GM23338 (cell line): ENCODE results near the gene ASMT. TPM values are rescaled to one million over a fixed set of nuclear protein-coding genes. Genes with fewer than 3 reads are reported as not detected.

ENCODE experiments used
- ATAC-seq: fragments of 200-7000 bp; cut with Tn5 transposase; 3 replicates; pipeline ENCODE4 v1.9.1; 2020
- DNase-seq: peaks from one replicate; pipeline ENCODE4 v3.0.0-alpha.2; 2015; ENCODE audit warnings: low spot score
- H2AFZ ChIP-seq: fragments of 200-600 bp; sonication (generic); 2 replicates; pipeline ENCODE4 v1.8.0; 2016; ENCODE audit warnings: antibody characterized with exemption, mild to moderate bottlenecking, moderate library complexity
- H3F3A ChIP-seq: fragments of 200-600 bp; sonication (generic); replicated peaks from 2 replicates; pipeline ENCODE4 v1.8.0; 2017; ENCODE audit warnings: antibody characterized with exemption, mixed run types, low read depth
- H3K27ac ChIP-seq: fragments of 200-600 bp; sonication (generic); 2 replicates; pipeline ENCODE4 v1.6.1; 2016; ENCODE audit warnings: low read depth
- H3K27me3 ChIP-seq: fragments of 200-600 bp; sonication (generic); 2 replicates; pipeline ENCODE4 v1.8.0; 2016; ENCODE audit warnings: mild to moderate bottlenecking, mixed run types, moderate library complexity; ENCODE audit not compliant: insufficient read depth
- H3K36me3 ChIP-seq: fragments of 200-600 bp; sonication (generic); 2 replicates; pipeline ENCODE4 v1.8.0; 2016; ENCODE audit warnings: mild to moderate bottlenecking; ENCODE audit not compliant: insufficient read depth
- H3K4me1 ChIP-seq: fragments of 200-600 bp; sonication (generic); 2 replicates; pipeline ENCODE4 v1.8.0; 2016; ENCODE audit warnings: mild to moderate bottlenecking, moderate library complexity; ENCODE audit not compliant: insufficient read depth
- H3K4me2 ChIP-seq: fragments of 200-600 bp; sonication (generic); 2 replicates; pipeline ENCODE4 v1.7.1; 2017; ENCODE audit warnings: mixed run types
- H3K4me3 ChIP-seq: fragments of 200-600 bp; sonication (generic); 2 replicates; pipeline ENCODE4 v1.6.1; 2016; ENCODE audit warnings: mixed run types
- H3K79me2 ChIP-seq: fragments of 200-600 bp; sonication (generic); replicated peaks from 2 replicates; pipeline ENCODE4 v1.8.0; 2017; ENCODE audit warnings: mild to moderate bottlenecking; ENCODE audit not compliant: insufficient read depth
- H3K9me2 ChIP-seq: fragments of 200-600 bp; sonication (generic); 2 replicates; pipeline ENCODE4 v1.8.0; 2017; ENCODE audit not compliant: insufficient read depth
- H4K20me1 ChIP-seq: fragments of 200-600 bp; sonication (generic); replicated peaks from 2 replicates; pipeline ENCODE4 v1.8.0; 2017; ENCODE audit warnings: mild to moderate bottlenecking; ENCODE audit not compliant: insufficient read depth
- H3K27ac Mint-ChIP-seq: 2 replicates; pipeline ENCODE4 v1.8.0; 2020; ENCODE audit warnings: inconsistent platforms, mild to moderate bottlenecking, moderate library complexity, mixed read lengths
- H3K27me3 Mint-ChIP-seq: 3 replicates; pipeline ENCODE4 v1.8.0; 2022; ENCODE audit warnings: low read depth, mild to moderate bottlenecking, moderate library complexity, mixed read lengths, inconsistent platforms; ENCODE audit not compliant: insufficient read depth, poor library complexity
- H3K36me3 Mint-ChIP-seq: 3 replicates; pipeline ENCODE4 v1.8.0; 2021; ENCODE audit warnings: low read depth, mild to moderate bottlenecking, inconsistent platforms, moderate library complexity, mixed read lengths
- H3K4me1 Mint-ChIP-seq: 3 replicates; pipeline ENCODE4 v1.8.0; 2020; ENCODE audit warnings: mild to moderate bottlenecking, inconsistent platforms, mixed read lengths
- H3K4me3 Mint-ChIP-seq: 3 replicates; pipeline ENCODE4 v1.8.0; 2021; ENCODE audit warnings: moderate library complexity, mild to moderate bottlenecking, inconsistent platforms, mixed read lengths
- H3K9me3 Mint-ChIP-seq: 3 replicates; pipeline ENCODE4 v1.8.0; 2020; ENCODE audit warnings: moderate library complexity, mild to moderate bottlenecking, inconsistent platforms, mixed read lengths
- CREB1 ChIP-seq: fragments of 250-450 bp; sonication (Bioruptor Pico); IDR thresholded peaks from 2 replicates; pipeline ENCODE4 v1.5.0; 2020; ENCODE audit warnings: low read depth, mild to moderate bottlenecking, moderate library complexity
- CTCF ChIP-seq, 2 experiments: fragments of 200-600 bp in 1 of 2; sonication (generic) in 1 of 2; conservative IDR thresholded peaks; 2 replicates each; pipeline versions ENCODE4 v1.5.1 to v1.6.1; 2016 to 2017; ENCODE audit warnings: antibody characterized with exemption in 2 of 2, low read depth in 2 of 2, mild to moderate bottlenecking in 2 of 2, moderate library complexity in 1 of 2
- EZH2 ChIP-seq: fragments of 200-600 bp; sonication (generic); IDR thresholded peaks from one replicate; pipeline ENCODE4 v1.8.0; 2017; ENCODE audit warnings: antibody characterized with exemption, mild to moderate bottlenecking, low read depth; ENCODE audit not compliant: unreplicated experiment
- EZH2phosphoT487 ChIP-seq: fragments of 200-600 bp; sonication (generic); IDR thresholded peaks from one replicate; pipeline ENCODE4 v1.8.1; 2018; ENCODE audit warnings: antibody characterized with exemption; ENCODE audit not compliant: unreplicated experiment
- JUNB ChIP-seq: IDR thresholded peaks from one replicate; pipeline ENCODE4 v1.6.1; 2016; ENCODE audit warnings: antibody characterized with exemption; ENCODE audit not compliant: unreplicated experiment
- NANOG ChIP-seq: IDR thresholded peaks from 2 replicates; pipeline ENCODE4 v1.6.1; 2016; ENCODE audit warnings: antibody characterized with exemption, borderline replicate concordance
- POLR2AphosphoS5 ChIP-seq: IDR thresholded peaks from 2 replicates; pipeline ENCODE4 v1.6.1; 2016; ENCODE audit warnings: antibody characterized with exemption, low read depth
- REST ChIP-seq: IDR thresholded peaks from one replicate; pipeline ENCODE4 v1.6.1; 2018; ENCODE audit warnings: antibody characterized with exemption; ENCODE audit not compliant: unreplicated experiment
- STAT1 ChIP-seq: IDR thresholded peaks from one replicate; pipeline ENCODE4 v1.6.1; 2016; ENCODE audit warnings: antibody characterized with exemption; ENCODE audit not compliant: unreplicated experiment
- ZNF114 ChIP-seq: fragments of 250-450 bp; sonication (Bioruptor Pico); IDR thresholded peaks from 2 replicates; pipeline ENCODE4 v1.5.0; 2020; ENCODE audit warnings: mild to moderate bottlenecking, moderate library complexity
- ZNF331 ChIP-seq: fragments of 250-450 bp; sonication (Bioruptor Pico); IDR thresholded peaks from 2 replicates; pipeline ENCODE4 v1.5.0; 2020; ENCODE audit warnings: low read depth, mild to moderate bottlenecking, moderate library complexity
- polyA plus RNA-seq: library from polyadenylated mRNA; unstranded; fragments of >200 nt; fragmentation: Nextera tagmentation; extraction: Ambion mirVana; gene quantifications from 2 replicates; pipeline ENCODE4 v1.2.1, GENCODE V29; 2016
- total RNA-seq: library from RNA; depleted of rRNA; stranded (reverse); fragments of >200 nt; shearing (Covaris generic); gene quantifications from 2 replicates; pipeline ENCODE4 v1.2.3, GENCODE V29; 2014
- TF ChIP-seq, protein P1 (sequence below): fragments of 250-450 bp; sonication (Bioruptor Pico); IDR thresholded peaks from 2 replicates; pipeline ENCODE4 v1.5.0; 2020; ENCODE audit warnings: mild to moderate bottlenecking, moderate library complexity
- TF ChIP-seq, protein P2 (sequence below): IDR thresholded peaks from 2 replicates; pipeline ENCODE4 v1.6.1; 2016; ENCODE audit warnings: antibody characterized with exemption

ASMT gene
- total and polyA plus RNA-seq, 2 experiments from 2014 or later: 0.53 to 2.4 TPM

GRCh38 chrX:1589356-1590130, 25.3 kb upstream of the ASMT start:
- Histone ChIP-seq H3K4me2 (no peak overlapping the region), H4K20me1 (no peaks in the 10 kb centered on the region; the same call in 1 of the 2 replicates), H2AFZ (no peak overlapping the region), H3K4me3 (no peak overlapping the region), H3K27me3 (no peaks in the 10 kb centered on the region), H3F3A (peaks cover 9% of the 10 kb centered on the region), H3K27ac (peak overlapping the region; percentile 81; the same call in 1 of the 2 replicates), H3K79me2 (peaks cover 28% of the 10 kb centered on the region), H3K4me1 (peaks cover 12% of the 10 kb centered on the region), H3K9me2 (no peaks in the 10 kb centered on the region), H3K36me3 (no peaks in the 10 kb centered on the region; the same call in 1 of the 2 replicates)
- TF ChIP-seq CREB1 (CRISPR knock-in tag) (no peak), NANOG (no peak), STAT1 (no peak), CTCF (conservative IDR thresholded peaks at IDR 0.05; ENCODE audit: low read depth in 2 of 2) (no peak), REST (no peak), POLR2AphosphoS5 (no peak), JUNB (no peak), ZNF114 (no peak), ZNF331 (CRISPR knock-in tag) (no peak), EZH2 (no peak), EZH2phosphoT487 (no peak)
- TF ChIP-seq, protein P1, sequence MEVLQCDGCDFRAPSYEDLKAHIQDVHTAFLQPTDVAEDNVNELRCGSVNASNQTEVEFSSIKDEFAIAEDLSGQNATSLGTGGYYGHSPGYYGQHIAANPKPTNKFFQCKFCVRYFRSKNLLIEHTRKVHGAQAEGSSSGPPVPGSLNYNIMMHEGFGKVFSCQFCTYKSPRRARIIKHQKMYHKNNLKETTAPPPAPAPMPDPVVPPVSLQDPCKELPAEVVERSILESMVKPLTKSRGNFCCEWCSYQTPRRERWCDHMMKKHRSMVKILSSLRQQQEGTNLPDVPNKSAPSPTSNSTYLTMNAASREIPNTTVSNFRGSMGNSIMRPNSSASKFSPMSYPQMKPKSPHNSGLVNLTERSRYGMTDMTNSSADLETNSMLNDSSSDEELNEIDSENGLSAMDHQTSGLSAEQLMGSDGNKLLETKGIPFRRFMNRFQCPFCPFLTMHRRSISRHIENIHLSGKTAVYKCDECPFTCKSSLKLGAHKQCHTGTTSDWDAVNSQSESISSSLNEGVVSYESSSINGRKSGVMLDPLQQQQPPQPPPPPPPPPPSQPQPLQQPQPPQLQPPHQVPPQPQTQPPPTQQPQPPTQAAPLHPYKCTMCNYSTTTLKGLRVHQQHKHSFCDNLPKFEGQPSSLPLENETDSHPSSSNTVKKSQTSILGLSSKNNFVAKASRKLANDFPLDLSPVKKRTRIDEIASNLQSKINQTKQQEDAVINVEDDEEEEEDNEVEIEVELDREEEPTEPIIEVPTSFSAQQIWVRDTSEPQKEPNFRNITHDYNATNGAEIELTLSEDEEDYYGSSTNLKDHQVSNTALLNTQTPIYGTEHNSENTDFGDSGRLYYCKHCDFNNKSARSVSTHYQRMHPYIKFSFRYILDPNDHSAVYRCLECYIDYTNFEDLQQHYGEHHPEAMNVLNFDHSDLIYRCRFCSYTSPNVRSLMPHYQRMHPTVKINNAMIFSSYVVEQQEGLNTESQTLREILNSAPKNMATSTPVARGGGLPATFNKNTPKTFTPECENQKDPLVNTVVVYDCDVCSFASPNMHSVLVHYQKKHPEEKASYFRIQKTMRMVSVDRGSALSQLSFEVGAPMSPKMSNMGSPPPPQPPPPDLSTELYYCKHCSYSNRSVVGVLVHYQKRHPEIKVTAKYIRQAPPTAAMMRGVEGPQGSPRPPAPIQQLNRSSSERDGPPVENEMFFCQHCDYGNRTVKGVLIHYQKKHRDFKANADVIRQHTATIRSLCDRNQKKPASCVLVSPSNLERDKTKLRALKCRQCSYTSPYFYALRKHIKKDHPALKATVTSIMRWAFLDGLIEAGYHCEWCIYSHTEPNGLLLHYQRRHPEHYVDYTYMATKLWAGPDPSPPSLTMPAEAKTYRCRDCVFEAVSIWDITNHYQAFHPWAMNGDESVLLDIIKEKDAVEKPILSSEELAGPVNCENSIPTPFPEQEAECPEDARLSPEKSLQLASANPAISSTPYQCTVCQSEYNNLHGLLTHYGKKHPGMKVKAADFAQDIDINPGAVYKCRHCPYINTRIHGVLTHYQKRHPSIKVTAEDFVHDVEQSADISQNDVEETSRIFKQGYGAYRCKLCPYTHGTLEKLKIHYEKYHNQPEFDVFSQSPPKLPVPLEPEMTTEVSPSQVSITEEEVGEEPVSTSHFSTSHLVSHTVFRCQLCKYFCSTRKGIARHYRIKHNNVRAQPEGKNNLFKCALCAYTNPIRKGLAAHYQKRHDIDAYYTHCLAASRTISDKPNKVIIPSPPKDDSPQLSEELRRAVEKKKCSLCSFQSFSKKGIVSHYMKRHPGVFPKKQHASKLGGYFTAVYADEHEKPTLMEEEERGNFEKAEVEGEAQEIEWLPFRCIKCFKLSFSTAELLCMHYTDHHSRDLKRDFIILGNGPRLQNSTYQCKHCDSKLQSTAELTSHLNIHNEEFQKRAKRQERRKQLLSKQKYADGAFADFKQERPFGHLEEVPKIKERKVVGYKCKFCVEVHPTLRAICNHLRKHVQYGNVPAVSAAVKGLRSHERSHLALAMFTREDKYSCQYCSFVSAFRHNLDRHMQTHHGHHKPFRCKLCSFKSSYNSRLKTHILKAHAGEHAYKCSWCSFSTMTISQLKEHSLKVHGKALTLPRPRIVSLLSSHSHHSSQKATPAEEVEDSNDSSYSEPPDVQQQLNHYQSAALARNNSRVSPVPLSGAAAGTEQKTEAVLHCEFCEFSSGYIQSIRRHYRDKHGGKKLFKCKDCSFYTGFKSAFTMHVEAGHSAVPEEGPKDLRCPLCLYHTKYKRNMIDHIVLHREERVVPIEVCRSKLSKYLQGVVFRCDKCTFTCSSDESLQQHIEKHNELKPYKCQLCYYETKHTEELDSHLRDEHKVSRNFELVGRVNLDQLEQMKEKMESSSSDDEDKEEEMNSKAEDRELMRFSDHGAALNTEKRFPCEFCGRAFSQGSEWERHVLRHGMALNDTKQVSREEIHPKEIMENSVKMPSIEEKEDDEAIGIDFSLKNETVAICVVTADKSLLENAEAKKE (CRISPR knock-in tag): no peak
- TF ChIP-seq, protein P2, sequence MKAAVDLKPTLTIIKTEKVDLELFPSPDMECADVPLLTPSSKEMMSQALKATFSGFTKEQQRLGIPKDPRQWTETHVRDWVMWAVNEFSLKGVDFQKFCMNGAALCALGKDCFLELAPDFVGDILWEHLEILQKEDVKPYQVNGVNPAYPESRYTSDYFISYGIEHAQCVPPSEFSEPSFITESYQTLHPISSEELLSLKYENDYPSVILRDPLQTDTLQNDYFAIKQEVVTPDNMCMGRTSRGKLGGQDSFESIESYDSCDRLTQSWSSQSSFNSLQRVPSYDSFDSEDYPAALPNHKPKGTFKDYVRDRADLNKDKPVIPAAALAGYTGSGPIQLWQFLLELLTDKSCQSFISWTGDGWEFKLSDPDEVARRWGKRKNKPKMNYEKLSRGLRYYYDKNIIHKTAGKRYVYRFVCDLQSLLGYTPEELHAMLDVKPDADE: no peak
- Mint-ChIP-seq H3K4me3 (no peak overlapping the region), H3K36me3 (peaks cover 15% of the 10 kb centered on the region), H3K9me3 (peaks cover 52% of the 10 kb centered on the region), H3K4me1 (peaks cover 3% of the 10 kb centered on the region; the same call in 1 of the 3 replicates), H3K27me3 (peaks cover 8% of the 10 kb centered on the region), H3K27ac (no peak overlapping the region)
- DNase-seq (peak; percentile 37), ATAC-seq (no peak)
